Osteocyte (in vitro differentiated cells): ENCODE measurements around the gene C10orf95. TPM values are rescaled to one million over a fixed set of nuclear protein-coding genes. Genes with fewer than 3 reads are reported as not detected.

Experiments
- DNase-seq: peaks from one replicate; pipeline ENCODE4 v3.0.0; 2021; ENCODE audit warnings: mixed read lengths; ENCODE audit not compliant: unreplicated experiment; ENCODE audit errors: extremely low spot score
- H3K27ac Mint-ChIP-seq: one replicate; pipeline ENCODE4 v1.8.0; 2021; ENCODE audit warnings: mild to moderate bottlenecking, mixed read lengths; ENCODE audit not compliant: unreplicated experiment
- H3K27me3 Mint-ChIP-seq: one replicate; pipeline ENCODE4 v1.8.0; 2021; ENCODE audit warnings: mixed read lengths; ENCODE audit not compliant: unreplicated experiment
- H3K36me3 Mint-ChIP-seq: one replicate; pipeline ENCODE4 v1.8.0; 2021; ENCODE audit warnings: mixed read lengths; ENCODE audit not compliant: unreplicated experiment
- H3K4me1 Mint-ChIP-seq: one replicate; pipeline ENCODE4 v1.8.0; 2021; ENCODE audit warnings: mixed read lengths; ENCODE audit not compliant: unreplicated experiment
- H3K4me3 Mint-ChIP-seq: one replicate; pipeline ENCODE4 v1.8.0; 2021; ENCODE audit warnings: mild to moderate bottlenecking, moderate library complexity, mixed read lengths; ENCODE audit not compliant: unreplicated experiment
- H3K9me3 Mint-ChIP-seq: one replicate; pipeline ENCODE4 v1.8.0; 2021; ENCODE audit warnings: mixed read lengths; ENCODE audit not compliant: unreplicated experiment
- total RNA-seq: library from RNA; stranded (reverse); gene quantifications from 2 replicates; pipeline ENCODE4 v1.2.1, GENCODE V29; 2021
- TF ChIP-seq, protein P1 (sequence below): fragments of 200-600 bp; sonication (generic); IDR thresholded peaks from 2 replicates; pipeline ENCODE4 v1.5.0; 2021; ENCODE audit warnings: antibody characterized with exemption, mild to moderate bottlenecking, moderate library complexity

The C10orf95 gene
- total RNA-seq, 1 donor from 2014 or later, result not detected

DNA sequence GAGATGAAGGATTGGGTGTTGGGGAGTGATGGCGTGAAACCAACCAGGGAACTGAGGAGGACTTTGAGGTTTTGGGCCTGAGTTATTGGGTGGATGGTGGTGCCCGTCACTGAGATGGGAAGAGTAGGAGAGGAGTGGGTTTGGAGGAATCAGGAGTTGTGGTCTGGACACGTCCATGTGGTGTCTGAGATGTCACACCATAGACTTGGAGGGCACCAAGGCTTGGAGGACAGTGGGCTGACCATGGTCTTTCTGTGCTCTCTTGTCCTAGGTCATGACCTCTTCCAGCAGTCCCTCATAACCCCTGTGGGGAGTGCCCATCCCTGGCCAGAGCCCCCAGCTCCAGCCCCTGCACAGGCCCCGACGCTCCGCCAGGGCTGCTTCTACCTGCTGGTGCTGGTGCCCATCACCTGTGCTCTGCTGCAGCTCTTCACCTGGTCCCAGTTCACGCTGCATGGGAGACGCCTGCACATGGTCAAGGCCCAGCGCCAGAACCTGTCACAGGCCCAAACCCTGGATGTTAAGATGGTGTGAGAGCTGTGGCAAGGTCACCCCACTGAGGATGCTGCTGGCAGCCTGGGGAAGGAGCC, 24.2 kb upstream of the C10orf95 start:
- Mint-ChIP-seq H3K36me3 (peaks cover 4% of the 10 kb centered on the region), H3K4me3 (no peak overlapping the region), H3K4me1 (no peaks in the 10 kb centered on the region), H3K27me3 (no peaks in the 10 kb centered on the region), H3K27ac (no peak overlapping the region), H3K9me3 (no peaks in the 10 kb centered on the region)
- TF ChIP-seq, protein P1, sequence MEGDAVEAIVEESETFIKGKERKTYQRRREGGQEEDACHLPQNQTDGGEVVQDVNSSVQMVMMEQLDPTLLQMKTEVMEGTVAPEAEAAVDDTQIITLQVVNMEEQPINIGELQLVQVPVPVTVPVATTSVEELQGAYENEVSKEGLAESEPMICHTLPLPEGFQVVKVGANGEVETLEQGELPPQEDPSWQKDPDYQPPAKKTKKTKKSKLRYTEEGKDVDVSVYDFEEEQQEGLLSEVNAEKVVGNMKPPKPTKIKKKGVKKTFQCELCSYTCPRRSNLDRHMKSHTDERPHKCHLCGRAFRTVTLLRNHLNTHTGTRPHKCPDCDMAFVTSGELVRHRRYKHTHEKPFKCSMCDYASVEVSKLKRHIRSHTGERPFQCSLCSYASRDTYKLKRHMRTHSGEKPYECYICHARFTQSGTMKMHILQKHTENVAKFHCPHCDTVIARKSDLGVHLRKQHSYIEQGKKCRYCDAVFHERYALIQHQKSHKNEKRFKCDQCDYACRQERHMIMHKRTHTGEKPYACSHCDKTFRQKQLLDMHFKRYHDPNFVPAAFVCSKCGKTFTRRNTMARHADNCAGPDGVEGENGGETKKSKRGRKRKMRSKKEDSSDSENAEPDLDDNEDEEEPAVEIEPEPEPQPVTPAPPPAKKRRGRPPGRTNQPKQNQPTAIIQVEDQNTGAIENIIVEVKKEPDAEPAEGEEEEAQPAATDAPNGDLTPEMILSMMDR, result no peak
- DNase-seq, result no peak

DNA sequence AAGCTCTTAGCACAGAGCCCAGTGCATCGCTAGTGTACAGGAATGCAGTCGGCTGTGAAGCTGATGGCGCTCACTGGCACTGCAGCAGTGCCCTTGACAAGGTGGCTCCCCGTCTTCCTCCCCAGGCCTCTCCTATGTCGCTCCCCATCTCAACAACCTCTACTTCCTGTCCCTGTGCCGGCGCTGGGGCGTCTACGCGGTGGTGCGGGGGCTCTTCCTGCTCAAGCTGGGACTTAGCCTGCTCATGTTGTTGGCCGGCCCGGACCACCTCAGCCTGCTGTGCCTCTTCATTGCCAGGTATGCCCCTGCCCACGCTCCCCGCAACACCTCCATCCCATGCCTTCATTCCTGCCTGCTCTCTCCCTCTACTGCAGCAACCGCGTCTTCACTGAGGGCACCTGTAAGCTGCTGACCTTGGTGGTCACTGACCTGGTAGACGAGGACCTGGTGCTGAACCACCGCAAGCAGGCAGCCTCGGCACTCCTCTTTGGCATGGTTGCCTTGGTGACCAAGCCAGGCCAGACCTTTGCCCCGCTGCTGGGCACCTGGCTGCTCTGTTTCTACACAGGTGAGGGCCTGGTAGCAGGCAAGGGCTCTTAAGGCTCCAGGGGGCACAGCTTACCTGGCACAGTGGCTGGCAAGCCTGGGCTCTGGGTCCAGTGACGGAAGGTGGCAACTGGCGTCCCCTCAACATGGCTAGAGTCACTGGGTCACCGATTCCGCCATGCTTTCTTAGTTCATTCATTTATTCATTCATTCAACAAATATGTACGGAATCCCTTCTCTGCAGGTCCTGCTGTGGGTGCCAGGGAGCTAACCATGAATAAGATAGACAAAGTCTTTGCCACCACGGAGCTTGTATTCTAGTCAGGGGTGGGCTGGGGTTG, 22.3 kb upstream of the C10orf95 start:
- Mint-ChIP-seq H3K27me3 (no peaks in the 10 kb centered on the region), H3K4me3 (no peak overlapping the region), H3K9me3 (no peaks in the 10 kb centered on the region), H3K27ac (no peak overlapping the region), H3K4me1 (peaks cover 4% of the 10 kb centered on the region), H3K36me3 (peaks cover 3% of the 10 kb centered on the region)
- TF ChIP-seq, protein P1, result no peak
- no peak for DNase-seq

DNA sequence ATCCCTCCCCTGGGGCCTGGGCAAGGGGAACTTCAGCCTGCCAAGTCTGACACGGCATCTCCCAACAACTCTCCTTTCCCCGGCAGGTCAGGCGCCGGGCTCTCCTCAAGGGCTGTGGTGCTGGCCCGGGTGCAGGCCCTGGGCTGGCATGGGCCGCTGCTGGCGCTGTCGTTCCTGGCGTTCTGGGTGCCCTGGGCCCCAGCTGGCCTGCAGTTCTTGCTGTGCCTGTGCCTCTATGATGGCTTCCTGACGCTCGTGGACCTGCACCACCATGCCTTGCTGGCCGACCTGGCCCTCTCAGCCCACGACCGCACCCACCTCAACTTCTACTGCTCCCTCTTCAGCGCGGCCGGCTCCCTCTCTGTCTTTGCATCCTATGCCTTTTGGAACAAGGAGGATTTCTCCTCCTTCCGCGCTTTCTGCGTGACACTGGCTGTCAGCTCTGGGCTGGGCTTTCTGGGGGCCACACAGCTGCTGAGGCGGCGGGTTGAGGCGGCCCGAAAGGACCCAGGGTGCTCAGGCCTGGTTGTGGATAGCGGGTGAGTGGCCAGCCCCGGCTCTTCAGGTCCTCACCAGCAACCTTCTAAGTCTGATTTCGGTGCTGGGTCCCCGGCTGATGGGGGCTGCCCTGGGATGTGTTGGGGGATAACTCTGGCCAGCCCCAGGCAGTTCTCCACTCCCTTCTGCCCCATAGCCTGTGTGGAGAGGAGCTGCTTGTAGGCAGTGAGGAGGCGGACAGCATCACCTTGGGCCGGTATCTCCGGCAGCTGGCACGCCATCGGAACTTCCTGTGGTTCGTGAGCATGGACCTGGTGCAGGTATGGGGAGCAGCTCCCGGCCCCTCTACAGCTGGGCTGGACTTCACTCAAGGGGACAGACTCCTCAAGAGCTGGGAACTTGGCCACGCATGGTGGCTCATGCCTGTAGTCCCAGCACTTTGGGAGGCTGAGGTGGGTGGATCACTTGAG, 19.5 kb upstream of the C10orf95 start:
- TF ChIP-seq, protein P1, result no peak
- Mint-ChIP-seq H3K4me3 (no peak overlapping the region), H3K36me3 (peaks cover 3% of the 10 kb centered on the region), H3K27me3 (no peaks in the 10 kb centered on the region), H3K4me1 (peaks cover 5% of the 10 kb centered on the region), H3K27ac (no peak overlapping the region), H3K9me3 (no peaks in the 10 kb centered on the region)
- DNase-seq, result no peak

DNA sequence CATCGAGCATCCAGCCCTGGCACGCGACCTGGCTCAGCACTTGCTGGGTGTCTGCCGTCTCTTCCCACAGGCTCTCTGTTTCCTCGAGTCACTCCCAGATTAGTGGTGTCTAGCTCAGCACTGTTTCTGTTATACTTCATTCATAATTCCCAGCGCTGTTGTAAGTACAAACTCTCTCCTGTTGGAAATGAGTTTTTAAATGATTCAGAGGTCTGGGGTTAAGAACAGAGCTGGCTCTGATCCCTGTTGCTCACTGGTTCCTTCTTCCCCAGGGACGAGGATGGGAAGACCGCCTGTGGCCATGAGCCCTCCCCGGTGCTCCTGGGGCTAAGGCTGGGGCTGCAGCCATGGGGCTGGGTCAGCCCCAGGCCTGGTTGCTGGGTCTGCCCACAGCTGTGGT, 17.3 kb upstream of the C10orf95 start:
- H3K9me3 Mint-ChIP-seq, result no peaks in the 10 kb centered on the region
- H3K27ac Mint-ChIP-seq, result no peak overlapping the region
- no peak for DNase-seq
- H3K36me3 Mint-ChIP-seq, result no peaks in the 10 kb centered on the region
- no peak overlapping the region for H3K4me3 Mint-ChIP-seq
- TF ChIP-seq, protein P1, result no peak
- peaks cover 5% of the 10 kb centered on the region for H3K4me1 Mint-ChIP-seq
- no peaks in the 10 kb centered on the region for H3K27me3 Mint-ChIP-seq
